ENCODE data around the gene PDCD6IP.
"Not testable (repeated sequence)": the region's sequence is repeated elsewhere in the genome, so short reads cannot be mapped to it uniquely, and the experiment has no call there.

- TF ChIP-seq SUZ12 (IDR thresholded peaks at IDR 0.05; ENCODE audit: extremely low read depth, insufficient read depth, insufficient read length); YY1 (IDR thresholded peaks at IDR 0.05; ENCODE audit: insufficient read depth, insufficient read length); ZNF274 (IDR thresholded peaks at IDR 0.05; ENCODE audit: low read depth, low read length): not testable (repeated sequence)
These were observed 38.8 kb downstream of the PDCD6IP start for GRCh38 chr3:33837182-33837581.

Measured in NT2/D1 (cell line).